SU-DHL-6 (cell line): ENCODE measurements around the gene FOS.

Experiments
- CTCF ChIP-seq: fragments of 200-600 bp; sonication (generic); IDR thresholded peaks from one replicate; pipeline ENCODE4 v1.5.1; 2017; ENCODE audit warnings: antibody characterized with exemption, mild to moderate bottlenecking, low read length, moderate library complexity; ENCODE audit not compliant: insufficient read depth, poor library complexity, severe bottlenecking
- EZH2phosphoT487 ChIP-seq: fragments of 200-600 bp; sonication (generic), shearing (Covaris generic); conservative IDR thresholded peaks from 2 replicates; pipeline ENCODE4 v1.6.1; 2018; ENCODE audit warnings: mild to moderate bottlenecking, antibody characterized with exemption, low read length, moderate library complexity, mixed read lengths

GRCh38 chr14:75275598-75275997 is 3.0 kb upstream of the FOS start:
- TF ChIP-seq CTCF (no peak), EZH2phosphoT487 (no peak)
